Fibroblast of lung (primary cell): ENCODE data around the gene ASTL. TPM values are rescaled to one million over a fixed set of nuclear protein-coding genes. Genes with fewer than 3 reads are reported as not detected.

Experiments used
- DNase-seq, 2 donors: peaks; one replicate each; pipeline versions ENCODE4 v3.0.0 to v3.0.0-alpha.2; 2010; ENCODE audit warnings: low read depth in 2 of 2
- H2AFZ ChIP-seq: 2 replicates; pipeline ENCODE4 v1.5.1; 2012; ENCODE audit warnings: low read length, control low read depth, inconsistent platforms
- H3K27ac ChIP-seq: 2 replicates; pipeline ENCODE4 v1.5.1; 2011; ENCODE audit warnings: low read length, control low read depth; ENCODE audit not compliant: insufficient read depth
- H3K27me3 ChIP-seq: 2 replicates; pipeline ENCODE4 v1.5.1; 2011; ENCODE audit warnings: mild to moderate bottlenecking, low read length; ENCODE audit not compliant: control insufficient read depth, insufficient read depth
- H3K36me3 ChIP-seq: 2 replicates; pipeline ENCODE4 v1.5.1; 2011; ENCODE audit warnings: low read length; ENCODE audit not compliant: control insufficient read depth, insufficient read depth
- H3K4me1 ChIP-seq: 2 replicates; pipeline ENCODE4 v1.5.1; 2011; ENCODE audit warnings: low read length; ENCODE audit not compliant: control insufficient read depth, insufficient read depth; ENCODE audit errors: extremely low read depth
- H3K4me2 ChIP-seq: 2 replicates; pipeline ENCODE4 v1.5.1; 2011; ENCODE audit warnings: low read length, control low read depth; ENCODE audit not compliant: insufficient read depth; ENCODE audit errors: extremely low read depth
- H3K4me3 ChIP-seq, 4 experiments: fragments of 200-600 bp in 1 of 4; sonication (generic) in 1 of 4; replicated peaks in 1 of 4; 2 replicates each; pipeline ENCODE4 v1.5.1; 2011 to 2016; ENCODE audit warnings: low read length in 4 of 4, low read depth in 3 of 4, mild to moderate bottlenecking in 3 of 4, control low read depth in 2 of 4, inconsistent platforms in 1 of 4, mixed read lengths in 1 of 4; ENCODE audit not compliant: insufficient read depth in 1 of 4; ENCODE audit errors: control extremely low read depth in 1 of 4
- H3K79me2 ChIP-seq: 2 replicates; pipeline ENCODE4 v1.5.1; 2012; ENCODE audit warnings: mild to moderate bottlenecking, low read length, inconsistent platforms; ENCODE audit not compliant: control insufficient read depth, insufficient read depth
- H3K9ac ChIP-seq: 2 replicates; pipeline ENCODE4 v1.5.1; 2011; ENCODE audit warnings: mild to moderate bottlenecking, low read length, control low read depth; ENCODE audit not compliant: insufficient read depth
- H3K9me3 ChIP-seq: 2 replicates; pipeline ENCODE4 v1.5.1; 2012; ENCODE audit warnings: low read depth, low read length; ENCODE audit not compliant: control insufficient read depth, insufficient read depth
- H4K20me1 ChIP-seq: 2 replicates; pipeline ENCODE4 v1.5.1; 2011; ENCODE audit warnings: low read length; ENCODE audit not compliant: control insufficient read depth, insufficient read depth; ENCODE audit errors: extremely low read depth
- EZH2 ChIP-seq: IDR thresholded peaks from 2 replicates; pipeline ENCODE4 v1.5.1; 2012; ENCODE audit warnings: low read length, control low read depth, mild to moderate bottlenecking; ENCODE audit errors: missing control alignments
- polyA plus RNA-seq, 2 donors: library from polyadenylated mRNA; depleted of rRNA in 1 of 2; stranded (reverse) in 1 of 2; unstranded in 1 of 2; fragments of >200 nt; gene quantifications; 2 replicates each; pipeline ENCODE4 v1.2.1, GENCODE V29; 2011 to 2012; ENCODE audit warnings: missing spikeins in 1 of 2
- total RNA-seq: library from RNA; depleted of rRNA; stranded (reverse); fragments of >200 nt; gene quantifications from 2 replicates; pipeline ENCODE4 v1.2.1, GENCODE V29; 2014
- TF ChIP-seq, protein P1 (sequence below), 2 donors: IDR thresholded peaks in 1 of 2; conservative IDR thresholded peaks in 1 of 2; 1 replicate in 1 of 2; 2 replicates in 1 of 2; pipeline ENCODE4 v1.5.1; 2011 to 2012; ENCODE audit warnings: low read length in 2 of 2, control low read depth in 1 of 2, inconsistent platforms in 1 of 2, low read depth in 1 of 2, mild to moderate bottlenecking in 1 of 2

The ASTL gene
- total and polyA plus RNA-seq, 2 donors (not counting 1 experiment from before 2014, with no cell fraction given), result not detected

DNA sequence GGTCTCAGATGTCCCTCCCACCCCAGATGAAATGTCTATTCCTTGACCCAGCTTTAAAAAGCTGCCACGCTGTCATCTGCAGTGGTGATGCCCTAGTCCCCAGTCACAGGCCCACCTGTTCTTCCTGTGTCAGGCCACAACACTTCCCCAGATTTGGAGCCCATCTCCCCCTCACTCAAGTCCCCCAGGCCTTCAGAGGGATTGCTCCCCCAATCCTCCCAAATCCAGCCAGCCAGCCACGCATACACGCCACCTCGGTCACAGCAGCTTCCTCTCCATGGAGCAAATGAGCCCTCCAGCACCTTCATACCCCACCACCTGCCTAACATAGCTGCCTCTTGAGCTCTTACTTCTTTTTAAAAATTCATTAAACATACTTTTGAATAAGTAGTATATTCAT, 7.8 kb downstream of the ASTL start:
- no peaks in the 10 kb centered on the region for H3K36me3 ChIP-seq
- H3K27ac ChIP-seq, result no peak overlapping the region
- H3K4me1 ChIP-seq, result no peaks in the 10 kb centered on the region
- no peak overlapping the region for H3K4me3 ChIP-seq
- H3K9ac ChIP-seq, result no peak overlapping the region
- no peak overlapping the region for H3K4me2 ChIP-seq
- H3K27me3 ChIP-seq, result peaks cover 12% of the 10 kb centered on the region
- no peak for DNase-seq
- no peak overlapping the region for H2AFZ ChIP-seq
- no peaks in the 10 kb centered on the region for H4K20me1 ChIP-seq
- H3K9me3 ChIP-seq, result no peaks in the 10 kb centered on the region
- no peaks in the 10 kb centered on the region for H3K79me2 ChIP-seq
- no peak for TF ChIP-seq EZH2
- TF ChIP-seq, protein P1, sequence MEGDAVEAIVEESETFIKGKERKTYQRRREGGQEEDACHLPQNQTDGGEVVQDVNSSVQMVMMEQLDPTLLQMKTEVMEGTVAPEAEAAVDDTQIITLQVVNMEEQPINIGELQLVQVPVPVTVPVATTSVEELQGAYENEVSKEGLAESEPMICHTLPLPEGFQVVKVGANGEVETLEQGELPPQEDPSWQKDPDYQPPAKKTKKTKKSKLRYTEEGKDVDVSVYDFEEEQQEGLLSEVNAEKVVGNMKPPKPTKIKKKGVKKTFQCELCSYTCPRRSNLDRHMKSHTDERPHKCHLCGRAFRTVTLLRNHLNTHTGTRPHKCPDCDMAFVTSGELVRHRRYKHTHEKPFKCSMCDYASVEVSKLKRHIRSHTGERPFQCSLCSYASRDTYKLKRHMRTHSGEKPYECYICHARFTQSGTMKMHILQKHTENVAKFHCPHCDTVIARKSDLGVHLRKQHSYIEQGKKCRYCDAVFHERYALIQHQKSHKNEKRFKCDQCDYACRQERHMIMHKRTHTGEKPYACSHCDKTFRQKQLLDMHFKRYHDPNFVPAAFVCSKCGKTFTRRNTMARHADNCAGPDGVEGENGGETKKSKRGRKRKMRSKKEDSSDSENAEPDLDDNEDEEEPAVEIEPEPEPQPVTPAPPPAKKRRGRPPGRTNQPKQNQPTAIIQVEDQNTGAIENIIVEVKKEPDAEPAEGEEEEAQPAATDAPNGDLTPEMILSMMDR (conservative IDR thresholded peaks at IDR 0.05 in 1 of 2, IDR thresholded peaks at IDR 0.05 in 1 of 2; ENCODE audit: low read depth in 1 of 2, low read length in 2 of 2), result no peak

DNA sequence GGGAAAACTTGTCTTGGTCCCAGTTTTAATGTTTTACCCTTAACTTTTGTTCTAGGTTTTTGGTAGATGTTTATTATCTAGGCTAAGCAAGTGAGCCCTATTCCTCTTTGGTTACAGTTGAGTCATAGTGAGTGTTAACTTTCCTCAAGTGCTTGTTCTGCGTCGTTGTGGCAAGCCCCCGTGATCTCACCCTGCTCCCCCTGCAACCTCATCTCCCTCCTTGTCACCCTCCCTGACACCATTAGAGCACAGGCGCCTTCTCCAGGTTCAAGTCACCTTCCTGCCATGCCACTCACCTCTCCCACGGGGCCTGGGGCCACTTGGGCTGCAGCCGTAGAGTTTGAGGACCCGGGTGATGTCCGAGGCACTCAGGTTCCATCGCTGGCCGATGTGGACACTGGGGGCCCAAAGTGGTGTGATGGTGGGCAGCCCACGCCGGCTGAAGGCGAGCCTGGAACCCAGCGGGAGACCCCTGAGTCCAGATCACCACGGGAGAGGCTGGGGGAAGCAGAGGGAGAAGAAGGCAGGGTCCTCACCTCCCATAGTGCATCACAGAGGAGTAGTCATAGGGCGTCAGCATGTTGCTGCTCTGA, 8.7 kb downstream of the ASTL start:
- no peak overlapping the region for H3K9ac ChIP-seq
- H2AFZ ChIP-seq, result no peak overlapping the region
- no peak overlapping the region for H3K27ac ChIP-seq
- no peaks in the 10 kb centered on the region for H3K36me3 ChIP-seq
- H3K4me2 ChIP-seq, result no peak overlapping the region
- no peak overlapping the region for H3K4me3 ChIP-seq
- TF ChIP-seq, protein P1 (conservative IDR thresholded peaks at IDR 0.05 in 1 of 2, IDR thresholded peaks at IDR 0.05 in 1 of 2; ENCODE audit: low read depth in 1 of 2, low read length in 2 of 2), result no peak
- TF ChIP-seq EZH2, result no peak
- H3K79me2 ChIP-seq, result no peaks in the 10 kb centered on the region
- H3K9me3 ChIP-seq, result no peaks in the 10 kb centered on the region
- peaks cover 12% of the 10 kb centered on the region for H3K27me3 ChIP-seq
- no peak for DNase-seq
- no peaks in the 10 kb centered on the region for H4K20me1 ChIP-seq
- H3K4me1 ChIP-seq, result no peaks in the 10 kb centered on the region

DNA sequence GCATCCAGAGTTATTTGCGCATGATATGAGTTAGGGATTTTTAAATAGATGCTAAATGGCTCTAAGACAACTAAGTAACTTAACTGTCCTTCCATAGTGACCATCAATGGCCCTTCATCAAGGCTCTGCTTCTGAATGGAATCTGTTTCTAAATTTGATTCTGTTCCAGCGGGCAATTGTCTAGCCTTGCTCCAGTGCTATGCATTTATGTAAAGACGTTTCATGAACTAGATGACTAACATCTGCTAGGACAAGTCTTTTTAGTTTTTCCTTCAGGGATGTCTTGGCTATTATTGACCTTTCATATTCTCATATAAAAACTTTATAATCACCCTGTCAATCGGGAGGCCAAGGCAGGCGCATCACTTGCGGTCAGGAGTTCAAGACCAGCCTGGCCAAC, 9.8 kb downstream of the ASTL start:
- Histone ChIP-seq H3K9ac (no peak overlapping the region), H2AFZ (no peak overlapping the region), H3K4me3 (no peak overlapping the region), H3K4me2 (no peak overlapping the region), H3K27ac (no peak overlapping the region), H3K9me3 (no peaks in the 10 kb centered on the region), H3K36me3 (no peaks in the 10 kb centered on the region), H3K27me3 (peaks cover 6% of the 10 kb centered on the region), H3K4me1 (no peaks in the 10 kb centered on the region), H4K20me1 (no peaks in the 10 kb centered on the region), H3K79me2 (no peaks in the 10 kb centered on the region)
- TF ChIP-seq, protein P1 (conservative IDR thresholded peaks at IDR 0.05 in 1 of 2, IDR thresholded peaks at IDR 0.05 in 1 of 2; ENCODE audit: low read depth in 1 of 2, low read length in 2 of 2), result no peak
- no peak for TF ChIP-seq EZH2
- DNase-seq, result no peak
